Activated T-cell treated with anti-CD3 and anti-CD28 coated beads, Interleukin-2, amount 50 U/mL, for 1 hour (primary cell): Measurements from ENCODE around the gene MXRA8.
A peak's percentile ranks its signal among the peaks of the same experiment; 100 is the strongest.

Experiments used
- DNase-seq: peaks from one replicate; pipeline ENCODE4 v3.0.0-alpha.2; 2020

The MXRA8 gene

DNA sequence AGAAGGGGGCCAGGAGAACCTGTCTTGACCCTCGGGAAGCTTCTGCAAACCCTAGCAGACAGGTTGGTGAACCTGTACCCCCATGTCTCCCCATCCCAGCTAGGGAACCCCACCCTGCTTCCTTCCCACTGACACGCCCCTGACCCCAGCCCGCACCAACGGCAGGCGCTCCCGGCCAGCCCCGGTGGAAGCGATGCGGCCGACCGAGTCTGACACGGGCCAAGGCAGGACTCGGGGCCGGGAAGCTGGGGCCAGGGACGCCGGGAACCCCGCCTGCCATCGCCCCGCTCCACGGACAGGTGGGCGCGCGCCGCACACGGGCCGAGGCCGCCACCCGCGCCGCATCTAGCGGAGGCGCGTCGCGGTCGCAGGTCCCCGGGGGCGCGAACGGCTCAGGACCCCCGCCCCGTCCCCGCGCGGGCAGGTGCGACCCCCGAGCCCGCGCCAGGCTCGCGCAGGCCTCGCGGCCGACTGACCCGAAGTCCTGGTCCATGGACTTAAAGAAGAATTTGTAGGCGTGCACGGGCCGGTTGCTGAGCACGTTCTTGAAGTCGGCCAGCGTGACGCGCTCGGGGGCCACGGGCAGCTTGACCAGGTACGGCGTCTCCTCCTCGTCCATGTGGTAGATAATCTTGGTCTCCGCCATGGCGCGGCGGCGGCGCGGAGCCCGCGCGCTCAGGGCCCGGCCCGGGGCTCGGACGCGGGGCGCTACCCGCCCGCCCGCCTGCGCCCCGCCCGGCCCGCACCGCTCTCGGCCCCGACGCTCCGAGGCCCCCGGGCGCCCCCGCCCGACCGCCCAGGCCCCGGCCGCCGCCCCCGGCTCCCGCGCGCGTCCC, 9.7 kb downstream of the MXRA8 start:
- DNase-seq, result no peak

DNA sequence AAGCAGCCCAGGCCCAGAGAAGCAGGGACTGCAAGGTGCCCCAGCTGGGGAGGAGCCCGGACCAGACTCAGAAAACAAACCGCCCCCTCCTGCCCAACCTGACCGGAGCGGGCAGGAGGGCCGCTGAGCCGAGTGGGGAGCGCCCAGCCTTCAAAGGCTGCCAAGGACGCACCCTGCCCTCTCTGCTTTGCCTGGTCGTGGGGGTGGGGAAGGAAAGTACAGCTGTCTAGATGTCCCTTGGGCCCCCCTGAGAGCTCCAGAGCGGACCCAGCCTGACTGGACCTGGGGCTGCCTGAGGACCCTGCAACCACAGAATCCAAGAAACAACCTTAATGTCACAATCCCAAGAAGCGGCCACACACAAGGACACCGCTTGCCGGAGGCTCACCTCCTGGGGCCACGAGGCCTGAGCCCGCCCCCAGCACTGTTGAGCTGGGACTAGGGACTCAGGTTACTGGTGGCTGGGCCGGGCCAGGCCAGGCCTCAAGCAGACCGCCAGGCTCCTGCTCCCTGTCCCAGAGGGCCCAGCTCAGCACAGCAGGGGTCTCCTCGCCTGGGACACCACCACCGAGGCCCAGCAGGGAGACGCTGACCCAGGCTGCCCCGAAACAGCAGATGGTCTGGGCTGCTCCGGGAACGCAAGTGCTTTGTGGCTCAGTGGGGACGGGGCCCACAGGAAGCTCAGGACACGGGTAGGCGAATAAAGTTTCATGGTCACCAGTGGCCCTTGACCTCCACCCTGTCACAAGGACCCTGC, 10.5 kb downstream of the MXRA8 start:
- no peak for DNase-seq

- DNase-seq, result no peak
Measured at GRCh38 chr1:1347026-1347595, 11.2 kb downstream of the MXRA8 start.

DNA sequence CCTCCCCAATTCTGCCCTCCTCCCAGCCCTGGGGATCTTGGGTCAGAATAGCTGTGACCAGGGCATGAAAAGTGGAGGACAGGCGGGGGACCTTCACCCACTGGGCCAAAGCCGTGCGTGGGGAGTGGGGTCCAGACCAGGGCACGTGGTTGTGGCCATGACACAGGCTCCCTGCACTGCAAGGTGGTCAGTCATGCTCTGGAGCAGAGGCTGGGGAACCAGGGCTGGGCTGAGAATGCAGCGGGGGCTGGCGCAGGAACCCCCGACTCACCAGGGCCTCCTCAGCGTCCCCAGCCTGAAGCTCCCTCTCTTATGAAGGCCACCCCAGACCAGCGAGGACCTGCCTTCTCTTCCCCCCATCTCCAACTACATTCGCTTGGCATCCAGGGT, 11.9 kb downstream of the MXRA8 start:
- DNase-seq, result no peak

DNA sequence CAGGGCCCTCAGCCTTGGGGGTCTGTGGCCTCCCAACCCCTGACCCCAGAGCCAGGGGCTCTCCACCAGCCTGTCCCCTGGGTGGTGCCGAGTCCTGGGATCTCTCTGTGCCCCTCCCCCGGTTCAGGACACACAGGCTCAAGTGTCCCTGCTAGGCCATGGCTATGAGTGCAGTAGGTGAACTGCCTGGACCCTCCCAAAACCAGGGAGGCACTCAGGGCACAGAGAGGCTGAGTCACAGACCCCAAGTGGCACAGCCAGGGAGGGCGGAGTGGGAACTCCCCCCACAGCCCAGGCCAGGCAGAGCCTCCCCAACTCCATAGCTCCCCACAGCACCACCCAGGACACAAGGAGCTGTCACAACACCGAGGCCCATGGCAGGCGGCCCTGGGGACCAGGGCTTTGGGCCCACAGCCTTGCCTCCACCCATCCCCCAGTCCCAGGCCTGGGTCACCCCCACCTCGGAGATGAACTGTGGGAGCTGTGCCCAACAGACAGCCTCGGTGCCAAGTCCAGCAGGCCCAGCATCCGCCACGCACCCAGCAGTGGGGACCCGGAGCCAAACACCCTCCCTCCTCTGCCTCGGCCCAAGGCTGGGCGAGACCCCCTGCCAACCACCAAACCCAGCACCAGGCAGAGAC, 12.4 kb downstream of the MXRA8 start:
- no peak for DNase-seq

- DNase-seq, result no peak
Measured at GRCh38 chr1:1345384-1345783, 13.0 kb downstream of the MXRA8 start.

GRCh38 chr1:1344655-1345361, 13.5 kb downstream of the MXRA8 start:
- DNase-seq, result peak; percentile 39

GRCh38 chr1:1343811-1344421, 14.4 kb downstream of the MXRA8 start:
- DNase-seq, result no peak

DNA sequence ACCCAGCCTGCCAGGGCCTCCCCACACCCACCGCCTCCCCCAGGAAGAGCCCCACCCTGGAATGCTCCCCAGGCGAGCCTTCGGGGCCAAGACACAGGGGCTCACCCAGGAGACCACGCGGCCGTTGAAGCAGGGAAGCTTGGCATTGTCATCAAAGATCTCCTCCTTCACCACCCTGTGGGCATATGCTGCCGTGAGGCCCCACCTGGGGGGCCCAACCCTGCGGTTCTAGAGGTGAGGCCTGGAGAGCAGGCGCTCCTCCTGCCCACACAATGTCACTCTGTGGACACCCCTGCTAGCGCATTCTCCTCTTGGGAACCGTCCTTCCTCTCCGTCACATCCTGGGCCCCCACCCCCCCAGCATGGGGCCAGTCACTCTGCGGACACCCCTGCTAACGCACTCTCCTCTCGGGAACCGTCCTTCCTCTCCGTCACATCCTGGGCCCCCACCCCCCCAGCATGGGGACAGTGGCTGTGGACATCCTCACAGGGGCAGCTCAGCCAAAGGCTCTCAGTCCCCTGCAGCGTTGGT, 15.7 kb downstream of the MXRA8 start:
- no peak for DNase-seq

DNA sequence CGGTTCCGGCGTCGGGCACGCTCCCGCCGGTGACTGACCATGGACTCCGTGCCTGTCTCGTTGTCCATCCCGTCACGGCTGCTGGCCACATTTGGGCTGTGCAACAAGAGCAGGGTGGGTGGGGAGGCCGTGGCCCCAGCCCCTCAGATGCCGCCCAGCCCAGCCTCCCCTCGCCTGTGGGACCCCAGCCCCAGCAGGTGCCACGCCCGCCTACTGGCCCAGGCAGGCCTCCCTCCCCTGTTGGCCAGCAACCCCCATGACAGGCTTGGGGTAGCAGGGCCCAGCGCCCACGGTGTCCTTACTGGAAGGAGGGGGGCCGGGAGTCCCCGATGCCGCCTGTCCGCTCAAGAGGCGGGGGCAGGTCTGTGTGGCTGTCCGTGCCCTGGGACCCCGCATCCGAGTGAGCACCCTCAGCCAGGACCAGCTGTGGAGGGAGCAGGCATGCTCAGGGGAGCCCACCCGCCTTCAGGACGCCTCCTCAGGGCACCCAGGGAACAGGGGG, 16.2 kb downstream of the MXRA8 start:
- DNase-seq, result no peak

DNA sequence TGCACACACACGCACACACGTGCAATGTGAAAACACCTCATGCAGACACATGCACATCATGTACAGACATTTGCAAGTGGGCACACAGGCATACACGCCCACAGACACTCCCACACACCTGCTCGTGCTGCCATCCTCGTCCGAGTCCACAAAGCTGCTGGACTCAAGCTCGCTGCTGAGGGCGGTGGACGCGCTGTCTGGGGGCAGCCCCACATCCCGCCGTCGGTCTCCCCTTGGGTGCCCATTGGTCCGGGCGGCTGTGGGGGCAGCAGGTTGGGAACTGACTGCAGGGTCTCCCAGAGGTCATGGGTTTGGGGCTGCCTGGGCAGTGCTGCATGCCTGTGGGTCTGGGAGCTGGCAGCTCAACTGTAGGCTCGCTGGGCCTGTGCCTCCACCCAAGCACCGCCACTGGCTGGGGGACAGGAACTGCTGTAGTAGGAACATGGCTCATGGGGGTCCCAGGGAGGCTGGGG, 16.8 kb downstream of the MXRA8 start:
- no peak for DNase-seq

- no peak for DNase-seq
Measured at GRCh38 chr1:1340791-1341548, 17.4 kb downstream of the MXRA8 start.

DNA sequence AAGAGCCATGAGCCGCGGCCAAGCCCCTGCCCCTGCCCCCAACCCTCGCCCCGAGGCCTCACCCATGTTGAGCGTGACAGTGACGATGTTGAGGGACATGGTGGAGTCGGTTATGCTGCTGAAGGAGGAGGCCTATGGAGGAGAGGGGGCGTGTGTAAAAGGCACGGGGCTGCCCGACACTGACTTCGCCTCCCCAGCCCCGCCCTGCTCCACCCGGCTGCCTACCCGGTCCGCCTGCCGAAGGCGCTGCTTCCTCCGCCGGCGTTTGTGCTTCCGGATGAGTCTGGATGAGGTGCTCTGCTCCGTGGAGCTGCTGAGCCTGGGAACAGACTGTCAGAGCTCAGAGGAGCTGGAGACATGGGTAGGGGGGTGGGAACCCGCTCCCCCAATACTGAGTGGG, 18.2 kb downstream of the MXRA8 start:
- DNase-seq, result no peak

DNA sequence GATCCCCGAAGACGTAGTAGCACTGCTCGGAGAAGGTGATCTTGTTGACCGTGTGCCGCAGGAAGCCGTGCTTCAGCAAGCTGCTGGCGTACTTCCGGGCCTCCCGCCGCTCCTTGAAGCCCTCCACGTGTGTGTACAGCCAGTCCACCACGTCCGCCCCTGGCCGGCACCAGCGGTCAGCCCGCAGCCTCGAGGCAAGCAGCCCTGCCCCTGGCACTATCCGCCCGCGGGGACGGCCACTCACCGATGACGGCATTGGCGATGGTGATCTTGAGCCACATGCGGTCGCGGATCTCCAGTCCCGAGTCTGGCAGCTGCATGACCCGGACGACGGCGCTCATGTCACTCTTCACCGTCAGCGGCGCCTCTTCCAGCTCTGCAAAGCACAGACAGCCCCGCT, 20.1 kb downstream of the MXRA8 start:
- DNase-seq, result no peak

GRCh38 chr1:1337793-1338147, 20.6 kb downstream of the MXRA8 start:
- DNase-seq, result peak; percentile 58

GRCh38 chr1:1336931-1337792, 21.2 kb downstream of the MXRA8 start:
- DNase-seq, result no peak

GRCh38 chr1:1336446-1336845, 21.9 kb downstream of the MXRA8 start:
- no peak for DNase-seq

DNA sequence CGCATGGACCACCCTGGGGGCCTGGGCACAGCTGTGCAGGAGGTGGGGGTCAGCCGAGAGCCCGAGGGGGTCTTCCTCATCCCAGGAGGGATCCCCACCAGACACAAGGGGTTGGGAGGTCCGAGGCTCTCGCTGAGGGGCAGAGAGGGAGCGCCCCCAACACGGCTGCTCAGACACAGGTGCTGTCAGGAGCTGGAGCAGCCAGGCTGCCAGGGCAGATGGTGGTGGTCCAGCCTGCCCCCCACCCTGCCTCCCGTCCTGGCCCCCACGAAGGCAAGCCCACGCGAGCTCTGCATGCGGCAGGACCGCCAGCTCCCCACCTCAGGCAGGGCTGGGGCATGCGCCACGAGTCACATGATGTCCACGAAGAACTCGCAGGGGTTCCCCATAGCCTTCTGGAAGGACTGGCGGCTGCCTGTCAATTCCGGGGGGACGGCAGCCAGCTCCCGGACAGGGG, 22.5 kb downstream of the MXRA8 start:
- no peak for DNase-seq

DNA sequence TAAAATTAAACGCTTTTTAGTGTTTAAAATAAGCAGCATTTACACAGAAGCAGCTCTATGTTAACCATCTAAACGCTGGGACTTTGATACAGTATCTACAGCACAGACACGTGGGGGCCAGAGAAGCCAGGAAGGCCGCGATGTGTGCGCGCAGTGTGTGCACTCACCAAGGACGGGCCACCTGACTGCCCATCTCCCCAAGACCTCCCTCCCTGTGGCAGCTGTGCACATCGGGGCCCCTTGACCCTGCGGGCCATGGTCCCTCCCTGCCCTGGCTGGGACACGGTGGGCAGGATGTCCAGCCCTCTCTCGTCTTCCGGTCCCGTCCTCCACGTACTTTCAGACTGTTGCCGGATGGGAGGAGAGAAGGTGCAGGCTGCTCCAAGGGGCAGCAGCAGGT, 23.1 kb downstream of the MXRA8 start:
- DNase-seq, result no peak

- no peak for DNase-seq
Measured at GRCh38 chr1:1334835-1335234, 23.5 kb downstream of the MXRA8 start.
